IPS DF 4.7 (cell line): Measurements from ENCODE around the gene RETN.

Source experiments
- DNase-seq: peaks from one replicate; pipeline ENCODE4 v3.0.0-alpha.2; 2013; ENCODE audit warnings: low spot score; ENCODE audit errors: extremely low read depth

RETN gene

DNA sequence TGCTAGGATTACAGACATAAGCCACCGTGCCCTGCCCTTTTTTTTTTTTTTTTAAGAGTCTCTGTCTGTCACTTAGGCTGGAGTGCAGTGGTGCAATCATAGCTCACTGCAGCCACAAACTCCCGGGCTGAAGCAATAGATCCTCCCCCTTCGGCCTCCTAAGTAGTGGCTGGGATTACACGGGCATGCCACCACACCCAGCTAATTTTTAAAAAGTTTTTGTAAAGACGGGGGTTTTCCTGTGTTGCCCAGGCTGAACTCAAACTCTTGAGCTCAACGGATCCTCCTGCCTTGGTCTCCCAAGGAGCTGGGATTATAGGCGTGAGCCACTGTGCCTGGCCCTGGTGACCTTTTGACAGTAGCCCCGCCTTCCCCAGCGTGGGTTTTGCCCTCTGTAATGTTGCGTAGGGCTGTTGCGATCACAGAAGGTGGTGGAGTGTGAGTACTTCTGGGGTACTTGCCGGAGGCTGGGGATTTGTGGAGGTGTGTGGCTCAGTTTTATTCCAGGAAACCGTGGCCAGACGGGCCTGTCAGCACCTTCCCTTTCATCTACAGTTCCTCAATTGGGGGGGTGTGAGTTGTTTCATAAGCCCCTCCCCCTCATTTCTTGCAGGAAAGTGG, 11.6 kb upstream of the RETN start:
- no peak for DNase-seq

DNA sequence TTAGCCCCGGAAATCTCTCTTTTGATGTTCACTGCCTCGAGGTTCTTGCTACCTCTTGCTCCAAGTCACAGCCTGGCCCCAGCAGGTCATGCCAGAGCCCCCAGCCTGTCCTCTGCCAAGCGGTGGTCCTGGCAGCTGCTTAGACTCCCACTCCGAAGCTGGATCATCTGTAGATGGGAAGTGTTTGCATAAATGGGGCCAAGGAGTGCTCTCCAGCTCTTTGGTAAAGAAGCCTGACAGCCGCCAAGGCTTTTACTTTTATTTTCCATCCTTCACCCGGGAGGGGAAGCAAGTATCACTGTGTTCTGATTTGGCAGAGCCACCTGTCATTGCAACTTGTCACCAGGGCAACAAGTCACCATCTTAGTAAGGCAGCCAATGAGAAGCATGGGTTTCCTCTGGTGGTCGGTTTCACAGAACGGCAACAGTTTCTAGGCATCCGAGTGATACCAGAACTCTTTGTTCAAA, 10.6 kb upstream of the RETN start:
- DNase-seq, result no peak

DNA sequence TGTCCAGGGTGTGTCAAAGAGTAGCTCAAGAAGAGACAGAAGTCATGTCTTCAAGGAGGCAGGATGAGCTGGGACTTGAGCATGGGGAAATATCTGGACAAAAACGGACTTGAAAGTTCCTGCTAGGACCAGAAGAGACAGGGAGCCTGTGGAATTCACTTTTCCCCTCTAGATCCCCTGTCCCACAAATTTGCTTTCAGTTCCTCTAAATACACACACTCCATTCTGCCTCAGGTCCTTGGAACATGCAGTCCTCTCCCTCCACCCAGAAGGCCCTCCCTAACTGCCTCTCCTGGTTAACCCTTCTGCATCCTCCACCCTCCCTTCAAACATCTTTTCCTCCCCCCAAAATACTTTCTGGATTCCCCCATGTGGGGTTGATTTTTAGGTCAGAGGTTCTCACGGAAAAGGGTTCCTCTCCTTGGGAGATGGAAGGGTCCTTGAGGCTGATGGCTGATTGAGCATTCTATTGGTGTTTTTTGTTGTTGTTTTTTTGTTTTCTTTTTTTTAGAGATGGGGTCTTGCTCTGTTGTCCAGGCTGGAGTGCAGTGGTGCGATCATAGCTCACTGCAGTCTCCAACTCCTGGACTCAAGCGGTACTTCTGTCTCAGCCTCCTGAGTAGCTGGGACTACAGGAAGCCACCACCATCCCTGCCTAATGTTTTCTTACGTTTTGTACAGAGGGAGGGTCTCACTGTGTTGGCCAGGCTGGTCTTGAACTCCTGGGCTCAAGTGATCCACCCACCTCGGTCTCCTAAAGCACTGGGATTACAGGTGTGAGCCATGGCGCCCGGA, 6.9 kb upstream of the RETN start:
- DNase-seq, result no peak

DNA sequence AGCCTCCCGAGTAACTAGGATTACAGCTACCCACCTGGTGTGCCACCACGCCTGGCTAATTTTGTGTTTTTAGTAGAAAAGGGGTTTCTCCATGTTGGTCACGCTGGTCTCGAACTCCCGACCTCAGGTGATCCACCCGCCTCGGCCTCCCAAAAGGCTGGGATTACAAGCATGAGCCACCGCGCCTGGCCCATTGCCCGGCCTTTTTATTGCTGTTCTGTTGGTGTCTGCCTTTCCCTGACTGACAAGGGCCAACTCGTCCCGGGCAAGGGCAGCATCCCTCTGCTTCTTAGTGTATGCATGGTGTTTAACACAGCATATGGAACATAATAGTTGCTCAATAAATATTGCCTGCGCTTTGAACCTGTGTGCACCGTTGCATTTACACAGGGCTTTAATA, 6.2 kb upstream of the RETN start:
- DNase-seq, result no peak

DNA sequence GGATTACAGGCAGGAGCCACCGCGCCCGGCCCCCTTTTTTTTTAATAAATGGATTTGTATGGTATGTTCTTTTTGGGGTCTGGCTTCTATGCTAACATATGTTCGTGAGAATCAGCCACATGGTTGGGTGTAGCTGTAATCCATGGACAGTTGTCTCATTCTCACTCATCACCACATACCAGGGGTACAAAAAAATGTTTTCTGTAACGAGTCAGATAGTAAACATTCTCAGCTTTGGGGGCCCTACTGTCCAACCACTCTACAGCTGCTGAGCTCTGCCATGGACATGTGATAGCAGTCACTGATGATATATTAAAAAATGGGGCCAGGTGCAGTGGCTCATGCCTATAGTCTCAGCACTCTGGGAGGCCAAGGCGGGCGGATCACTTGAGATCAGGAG, 5.1 kb upstream of the RETN start:
- no peak for DNase-seq

DNA sequence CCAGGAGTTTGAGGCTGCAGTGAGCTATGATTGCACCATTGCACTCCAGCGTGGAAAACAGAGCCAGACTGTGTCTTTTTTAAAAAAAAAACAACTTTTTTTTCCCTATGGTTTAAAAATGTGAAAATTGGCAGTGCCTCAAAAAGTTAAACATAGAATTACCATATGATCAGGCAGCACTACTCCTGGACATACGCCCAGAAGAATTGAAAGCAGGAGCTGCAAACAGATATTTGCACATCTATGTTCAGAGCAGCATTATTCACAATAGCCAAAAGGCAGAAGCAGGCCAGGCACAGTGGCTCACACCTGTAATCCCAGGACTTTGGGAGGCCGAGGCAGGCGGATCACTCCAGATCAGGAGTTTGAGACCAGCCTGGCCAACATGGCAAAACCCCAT, 3.8 kb upstream of the RETN start:
- DNase-seq, result no peak

DNA sequence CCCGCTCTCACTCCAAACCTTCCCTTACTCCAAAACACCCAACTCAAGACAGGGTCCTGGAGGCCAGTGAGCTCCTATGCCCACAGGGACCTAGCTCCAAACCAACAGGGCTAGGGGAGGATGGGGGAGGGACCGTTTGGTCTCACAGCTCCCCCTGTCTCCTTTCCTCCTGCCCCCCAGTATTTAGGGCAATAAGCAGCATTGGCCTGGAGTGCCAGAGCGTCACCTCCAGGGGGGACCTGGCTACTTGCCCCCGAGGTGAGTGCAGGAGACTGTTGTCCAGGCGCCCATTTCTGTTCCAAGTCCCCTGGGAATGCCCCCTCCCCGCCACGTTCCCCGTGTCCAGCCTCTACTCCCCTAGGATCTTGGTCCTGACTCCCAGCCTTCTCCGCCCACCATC, 792 bp downstream of the RETN start:
- DNase-seq, result no peak

DNA sequence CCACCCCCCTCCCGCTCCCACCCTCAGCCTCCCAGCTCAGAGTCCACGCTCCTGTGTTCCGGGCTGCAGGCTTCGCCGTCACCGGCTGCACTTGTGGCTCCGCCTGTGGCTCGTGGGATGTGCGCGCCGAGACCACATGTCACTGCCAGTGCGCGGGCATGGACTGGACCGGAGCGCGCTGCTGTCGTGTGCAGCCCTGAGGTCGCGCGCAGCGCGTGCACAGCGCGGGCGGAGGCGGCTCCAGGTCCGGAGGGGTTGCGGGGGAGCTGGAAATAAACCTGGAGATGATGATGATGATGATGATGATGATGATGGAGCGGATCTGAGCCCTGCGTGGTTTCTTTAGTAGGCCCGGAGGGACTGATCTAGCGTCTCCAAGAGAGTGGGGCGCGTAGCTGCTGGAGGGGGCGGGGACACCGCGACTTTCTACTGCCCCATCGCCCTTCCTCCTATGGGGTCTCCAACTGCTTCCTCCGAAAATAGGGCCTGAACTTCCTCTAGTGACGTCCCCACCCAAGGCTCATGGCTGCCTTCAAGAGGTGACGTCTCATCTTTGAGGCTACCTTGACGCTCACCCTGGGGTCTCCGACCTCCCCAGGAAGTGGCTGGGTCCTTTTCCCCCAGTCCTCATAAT, 1.4 kb downstream of the RETN start:
- no peak for DNase-seq

DNA sequence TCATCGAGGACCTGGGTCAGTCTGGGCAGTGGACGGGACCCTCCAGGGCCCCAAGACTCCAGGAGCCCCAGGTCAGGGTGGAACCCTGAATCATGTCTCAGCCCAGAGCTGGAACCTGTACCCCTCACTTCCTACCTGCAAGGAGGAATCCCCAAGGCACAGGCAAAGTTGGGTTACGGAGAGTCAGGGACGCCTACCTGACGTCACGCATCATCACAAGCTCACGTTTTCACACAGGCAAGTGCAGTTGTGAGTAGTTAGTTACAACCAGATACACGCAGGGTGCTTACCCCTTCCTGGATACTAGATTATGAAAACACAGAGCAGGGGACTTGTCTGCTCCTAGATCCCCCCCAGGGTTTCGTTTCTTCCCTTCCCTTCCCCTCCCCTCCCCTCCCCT, 1.9 kb downstream of the RETN start:
- DNase-seq, result no peak

DNA sequence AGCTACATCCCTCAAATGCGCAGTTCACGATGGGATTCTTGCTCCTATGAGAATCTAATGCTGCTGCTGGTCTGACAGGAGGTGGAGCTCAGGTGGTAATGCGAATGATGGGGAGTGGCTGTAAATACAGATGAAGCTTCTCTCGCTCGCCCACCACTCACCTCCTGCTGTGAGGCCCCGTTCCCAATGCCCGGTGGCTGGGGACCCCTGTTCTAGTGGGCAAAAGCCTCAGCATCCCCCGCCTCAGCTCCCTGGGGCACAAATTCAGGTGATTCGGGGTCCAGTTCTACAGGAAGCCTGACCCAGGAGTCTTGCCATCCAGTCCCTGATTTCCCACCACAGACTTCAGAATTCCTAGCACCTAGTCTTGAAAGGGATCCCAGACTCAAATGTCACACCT, 3.7 kb downstream of the RETN start:
- DNase-seq, result no peak

DNA sequence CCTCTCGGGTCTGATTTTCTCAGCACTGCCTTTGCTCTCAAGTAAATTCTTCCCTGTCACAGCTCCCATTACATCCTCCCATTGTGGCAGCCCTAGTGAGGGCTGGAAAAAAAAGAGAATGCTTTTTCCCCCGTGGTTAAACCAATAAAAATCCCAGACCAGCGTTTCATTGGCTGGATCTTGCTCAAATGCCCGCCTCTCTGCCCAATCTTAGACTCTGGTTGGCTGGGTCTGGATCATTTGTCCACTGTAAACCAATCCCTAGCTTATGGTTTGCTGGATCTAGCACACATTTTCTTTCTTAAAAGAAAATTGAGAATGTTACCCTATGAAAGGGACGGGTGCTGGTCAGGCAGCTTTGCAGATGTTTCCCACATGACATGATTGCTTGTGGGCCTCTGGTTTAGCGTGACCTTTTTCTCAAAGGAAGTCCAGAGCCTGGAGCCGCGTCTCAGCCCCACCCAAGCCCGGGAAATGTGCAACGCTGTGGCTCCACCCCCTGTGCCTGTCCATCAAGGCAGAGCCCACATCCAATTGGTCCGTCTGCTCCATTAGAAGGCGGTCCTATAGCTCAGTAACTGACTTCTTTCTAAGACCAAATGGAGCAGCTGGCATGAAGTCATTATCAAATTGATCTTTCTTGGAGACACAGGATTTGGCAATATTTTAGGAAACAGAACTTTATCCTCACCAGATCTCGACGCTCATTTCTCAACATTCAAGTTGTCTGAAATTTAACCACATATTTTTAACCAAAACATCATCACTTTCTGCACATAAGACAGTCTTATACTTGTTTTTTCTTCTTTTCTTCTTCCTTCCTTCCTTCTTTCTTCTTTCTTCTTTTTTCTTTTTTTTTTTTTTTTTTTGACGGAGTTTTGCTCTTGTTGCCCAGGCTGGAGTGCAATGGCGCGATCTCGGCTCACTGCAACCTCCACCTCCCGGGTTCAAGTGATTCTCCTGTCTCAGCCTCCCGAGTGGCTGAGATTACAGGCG, 5.5 kb downstream of the RETN start:
- DNase-seq, result no peak

DNA sequence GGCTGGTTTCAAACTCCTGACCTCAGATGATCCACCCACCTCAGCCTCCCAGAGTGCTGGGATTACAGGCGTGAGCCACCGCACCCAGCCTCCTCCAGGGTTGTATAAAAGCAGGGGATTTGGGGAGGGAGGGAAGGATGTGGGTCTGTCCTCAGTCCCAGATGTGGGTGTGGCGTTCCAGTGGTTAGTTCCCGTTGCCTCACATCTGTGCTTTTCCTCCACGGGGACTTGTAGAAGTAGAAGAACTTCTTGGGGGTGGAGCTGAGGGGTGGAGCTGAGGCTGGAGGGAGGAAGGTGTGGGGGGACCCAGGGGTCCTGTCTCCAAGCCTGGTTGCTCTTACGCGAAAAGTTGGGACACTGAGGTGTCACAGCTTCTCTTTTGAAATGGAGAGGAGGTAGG, 7.5 kb downstream of the RETN start:
- DNase-seq, result no peak

DNA sequence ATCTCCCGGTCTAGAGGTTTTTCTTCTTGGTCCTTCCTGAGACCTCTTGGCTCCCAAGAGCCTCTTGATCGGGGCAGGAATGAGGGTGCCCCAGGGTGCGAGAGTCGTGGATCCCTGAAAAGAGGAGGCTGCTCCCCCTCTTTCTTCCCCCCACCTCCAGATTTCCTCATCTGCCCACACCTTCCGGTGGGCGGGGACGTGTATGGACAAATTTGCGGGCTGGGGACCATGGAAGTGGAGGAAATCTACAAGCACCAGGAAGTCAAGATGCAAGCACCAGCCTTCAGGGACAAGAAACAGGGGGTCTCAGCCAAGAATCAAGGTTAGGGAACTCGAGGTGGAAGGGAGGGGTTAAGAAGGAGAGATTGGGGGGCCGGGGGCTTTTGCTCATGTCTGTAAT, 8.0 kb downstream of the RETN start, which contains the start of gene MCEMP1:
Gene MCEMP1 (plus strand): TSS at position 237 of the 400 bp plus-strand sequence. CDS start 31 bp downstream, at position 268.
- no peak for DNase-seq

DNA sequence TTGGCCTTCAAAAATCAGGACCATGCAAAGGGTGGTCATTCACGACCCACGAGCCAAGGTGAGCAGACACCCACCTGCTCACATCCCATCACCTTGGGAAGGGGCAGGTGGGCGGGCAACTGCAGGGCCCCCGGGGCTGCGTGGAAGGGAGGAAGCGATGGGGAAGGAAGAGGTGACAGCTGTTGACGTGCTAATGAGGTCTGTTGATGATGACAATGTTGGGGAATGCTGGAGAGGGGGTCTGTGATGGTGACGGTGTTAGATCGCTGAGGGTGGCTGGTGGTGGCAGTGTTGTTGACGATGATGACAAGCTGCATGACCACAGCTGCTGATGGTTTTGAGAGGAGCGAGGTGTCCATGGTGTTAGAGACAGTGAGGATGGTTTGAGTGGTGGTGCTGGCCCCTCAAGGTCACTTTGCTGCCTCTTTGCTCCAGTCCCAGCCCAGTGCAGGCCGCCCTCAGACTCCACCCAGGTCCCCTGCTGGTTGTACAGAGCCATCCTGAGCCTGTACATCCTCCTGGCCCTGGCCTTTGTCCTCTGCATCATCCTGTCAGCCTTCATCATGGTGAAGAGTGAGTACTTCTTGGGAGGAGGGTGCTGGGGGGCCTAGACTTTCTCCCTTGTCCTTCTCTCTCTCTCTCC, 8.9 kb downstream of the RETN start:
- no peak for DNase-seq

DNA sequence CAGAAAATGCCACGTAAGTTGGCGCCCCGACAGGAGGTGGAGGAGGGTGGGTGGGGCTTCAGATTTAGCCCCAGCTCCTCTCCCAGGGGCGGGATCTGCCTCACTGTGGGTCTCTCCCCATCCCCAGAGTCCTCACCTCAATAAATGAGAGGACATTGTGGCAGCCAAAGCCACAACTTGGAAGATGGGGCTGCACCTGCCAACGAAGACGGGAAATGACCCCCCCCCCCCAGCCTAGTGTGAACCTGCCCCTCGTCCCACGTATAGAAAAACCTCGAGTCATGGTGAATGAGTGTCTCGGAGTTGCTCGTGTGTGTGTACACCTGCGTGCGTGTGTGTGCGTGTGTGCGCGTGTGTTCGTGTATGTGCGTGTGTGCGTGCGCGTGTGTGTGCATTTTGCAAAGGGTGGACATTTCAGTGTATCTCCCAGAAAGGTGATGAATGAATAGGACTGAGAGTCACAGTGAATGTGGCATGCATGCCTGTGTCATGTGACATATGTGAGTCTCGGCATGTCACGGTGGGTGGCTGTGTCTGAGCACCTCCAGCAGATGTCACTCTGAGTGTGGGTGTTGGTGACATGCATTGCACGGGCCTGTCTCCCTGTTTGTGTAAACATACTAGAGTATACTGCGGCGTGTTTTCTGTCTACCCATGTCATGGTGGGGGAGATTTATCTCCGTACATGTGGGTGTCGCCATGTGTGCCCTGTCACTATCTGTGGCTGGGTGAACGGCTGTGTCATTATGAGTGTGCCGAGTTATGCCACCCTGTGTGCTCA, 10.3 kb downstream of the RETN start:
- no peak for DNase-seq

DNA sequence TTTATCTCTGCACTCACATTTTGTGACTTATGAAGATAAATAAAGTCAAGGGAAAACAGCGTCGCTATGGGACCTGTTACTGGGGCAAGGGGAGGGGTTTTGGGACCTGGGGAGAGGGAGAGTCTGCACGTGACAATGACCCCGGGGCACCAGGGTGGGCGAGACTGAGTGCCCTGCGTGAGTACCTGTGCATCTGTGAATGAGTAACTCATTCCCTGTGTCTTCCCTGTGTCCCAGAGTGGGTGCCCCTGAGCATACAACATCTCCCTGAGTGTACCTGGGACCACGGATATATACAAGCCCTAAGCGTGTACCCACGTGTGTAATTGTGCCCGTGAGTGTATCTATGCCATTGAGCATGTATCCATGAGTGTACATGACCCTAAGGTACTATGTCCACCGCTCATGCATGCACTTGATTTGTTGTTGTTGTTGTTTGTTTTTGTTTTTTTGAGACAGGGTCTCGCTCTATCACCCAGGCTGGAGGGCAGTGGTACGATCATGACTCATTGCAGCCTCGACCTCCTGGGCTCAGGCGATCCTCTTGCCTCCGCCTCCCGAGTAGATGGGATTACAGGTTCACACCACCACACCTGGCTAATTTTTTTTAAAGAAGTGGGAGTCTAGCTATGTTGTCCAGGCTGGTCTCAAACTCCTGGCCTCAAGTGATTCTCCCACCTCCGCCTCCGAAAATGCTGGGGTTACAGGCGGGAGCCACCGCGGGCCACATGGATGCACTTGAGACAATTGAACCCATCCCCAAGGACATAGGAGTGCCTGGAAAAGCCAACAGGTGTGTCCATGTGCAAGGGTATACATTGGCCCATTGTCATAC, 11.1 kb downstream of the RETN start:
- DNase-seq, result no peak

DNA sequence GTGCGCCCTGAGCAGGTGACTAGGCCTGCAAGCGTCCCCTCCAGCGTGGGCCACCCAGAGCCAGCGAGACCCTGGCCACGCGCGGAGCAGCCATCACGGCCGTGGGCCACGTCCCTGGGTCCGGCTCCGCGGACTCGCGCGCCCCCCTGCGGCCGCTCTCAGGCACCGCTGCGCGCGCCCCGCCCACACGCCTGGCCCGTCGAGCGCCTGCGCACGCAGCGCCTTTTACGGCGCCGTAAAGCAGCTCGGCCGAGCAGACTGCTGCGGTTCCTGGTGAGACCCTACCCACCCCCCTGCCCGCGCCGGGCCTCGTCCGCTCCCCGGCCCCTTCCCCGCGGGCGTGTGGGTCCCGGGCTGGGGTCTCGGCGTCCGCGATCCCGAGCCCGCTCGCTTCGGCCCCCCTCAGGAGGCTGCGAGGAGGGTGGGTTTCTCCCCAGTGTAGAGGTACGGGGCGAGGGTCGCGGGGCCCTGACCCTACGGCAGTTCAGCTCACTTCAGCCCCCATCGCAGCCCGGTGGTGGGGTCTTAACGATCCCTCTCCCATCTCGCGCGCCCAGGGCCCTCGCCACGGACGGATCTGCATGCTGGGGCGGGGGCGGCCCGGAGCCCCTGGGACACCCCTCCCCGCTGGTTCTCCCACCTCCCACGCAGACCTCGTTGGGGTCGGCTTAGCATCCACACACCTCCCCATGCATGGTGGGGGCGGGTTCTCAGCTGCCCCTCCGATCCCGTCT, 11.9 kb downstream of the RETN start, which contains the start of gene TRAPPC5:
Gene TRAPPC5 (plus strand): TSS at position 228 of the 734 bp plus-strand sequence. CDS start 1,421 bp downstream, outside the sequence.
- DNase-seq, result no peak
